ENCODE data around the gene PLPP2.

The PLPP2 gene

DNA sequence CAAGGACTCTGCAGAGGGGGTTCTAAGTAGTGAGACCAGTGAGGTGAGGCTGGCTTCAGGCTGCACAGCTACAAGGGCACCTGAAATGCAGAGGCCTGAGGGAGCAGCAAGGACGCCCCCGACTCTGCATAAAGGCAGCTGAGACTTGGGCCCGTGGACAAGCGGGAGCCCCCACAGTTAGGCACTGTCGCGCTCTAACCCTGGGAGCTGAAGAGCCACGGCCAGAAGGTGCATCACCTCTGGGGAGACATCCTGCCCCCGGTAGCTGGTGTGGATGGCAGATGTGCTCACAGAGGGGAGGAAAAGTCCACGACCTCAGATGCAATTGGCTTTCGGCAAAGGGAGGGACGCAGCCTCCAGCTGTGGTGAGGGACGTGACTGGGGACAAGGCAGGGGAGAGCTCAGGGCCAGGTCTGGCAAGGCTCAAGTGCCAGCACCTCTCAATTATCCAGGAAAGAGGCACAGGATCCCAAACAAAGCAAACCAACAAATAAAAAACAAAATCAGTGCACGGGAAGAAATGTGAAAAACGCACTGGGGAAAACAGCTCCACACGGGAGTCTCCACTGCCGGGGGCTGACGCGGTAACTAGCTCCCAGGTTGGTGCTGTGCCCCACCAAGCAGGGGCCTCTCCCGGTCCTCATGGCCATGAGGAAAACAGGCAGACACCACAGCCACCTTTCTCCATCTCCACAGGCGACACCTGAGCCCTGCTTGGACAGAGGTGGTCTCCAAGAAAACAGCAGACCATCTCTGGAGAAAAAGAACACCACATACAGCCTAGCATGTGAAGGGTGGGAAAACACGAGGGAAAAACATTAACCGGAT is 23.0 kb upstream of the PLPP2 start:
- DNase-seq: no peak

- DNase-seq: no peak
Observed at GRCh38 chr19:313169-313987, 22.2 kb upstream of the PLPP2 start.

DNA sequence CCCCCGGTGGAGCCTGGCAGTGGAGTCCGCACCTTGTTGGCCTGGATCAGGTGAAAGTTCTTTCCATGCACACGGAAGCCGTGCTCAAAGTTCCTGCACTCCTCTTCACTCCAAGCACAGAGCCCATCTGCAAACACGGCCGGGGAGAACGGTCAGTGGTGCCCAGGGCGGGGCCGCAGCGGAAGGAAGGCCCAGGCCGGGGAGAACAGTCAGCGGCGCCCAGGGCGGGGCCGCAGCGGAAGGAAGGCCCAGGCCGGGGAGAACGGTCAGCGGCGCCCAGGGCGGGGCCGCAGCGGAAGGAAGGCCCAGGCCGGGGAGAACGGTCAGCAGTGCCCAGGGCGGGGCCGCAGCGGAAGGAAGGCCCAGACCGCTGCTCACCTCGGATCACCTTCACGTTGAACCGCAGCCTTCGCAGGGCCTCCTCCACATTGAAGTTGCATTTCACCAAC is 20.6 kb upstream of the PLPP2 start:
- no peak for DNase-seq

GRCh38 chr19:310781-311496 is 19.7 kb upstream of the PLPP2 start:
- no peak for DNase-seq

DNA sequence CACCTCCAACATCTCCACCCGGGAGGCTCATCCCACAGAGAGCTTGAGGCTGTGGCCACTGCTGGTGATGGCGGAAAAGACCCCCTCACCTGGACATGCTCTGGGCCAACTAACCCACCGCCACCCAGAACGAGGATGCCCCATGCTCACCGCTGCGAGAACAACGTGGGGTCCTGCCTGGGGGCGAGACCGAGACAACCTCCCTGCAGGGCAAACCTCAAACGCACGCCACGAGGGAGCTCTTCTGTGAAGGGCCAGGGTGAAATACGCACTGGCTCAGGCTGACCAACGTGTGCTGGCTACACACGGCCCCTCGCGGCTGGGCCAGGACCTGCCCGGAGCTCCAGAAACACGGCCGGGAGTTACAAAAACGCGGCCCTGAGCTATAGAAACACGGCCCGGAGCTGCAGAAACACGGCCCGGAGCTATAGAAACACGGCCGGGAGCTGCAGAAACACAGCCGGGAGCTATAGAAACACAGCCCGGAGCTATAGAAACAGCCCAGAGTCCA is 19.0 kb upstream of the PLPP2 start:
- no peak for DNase-seq

- no peak for DNase-seq
Observed at GRCh38 chr19:309206-309565, 18.0 kb upstream of the PLPP2 start.

DNA sequence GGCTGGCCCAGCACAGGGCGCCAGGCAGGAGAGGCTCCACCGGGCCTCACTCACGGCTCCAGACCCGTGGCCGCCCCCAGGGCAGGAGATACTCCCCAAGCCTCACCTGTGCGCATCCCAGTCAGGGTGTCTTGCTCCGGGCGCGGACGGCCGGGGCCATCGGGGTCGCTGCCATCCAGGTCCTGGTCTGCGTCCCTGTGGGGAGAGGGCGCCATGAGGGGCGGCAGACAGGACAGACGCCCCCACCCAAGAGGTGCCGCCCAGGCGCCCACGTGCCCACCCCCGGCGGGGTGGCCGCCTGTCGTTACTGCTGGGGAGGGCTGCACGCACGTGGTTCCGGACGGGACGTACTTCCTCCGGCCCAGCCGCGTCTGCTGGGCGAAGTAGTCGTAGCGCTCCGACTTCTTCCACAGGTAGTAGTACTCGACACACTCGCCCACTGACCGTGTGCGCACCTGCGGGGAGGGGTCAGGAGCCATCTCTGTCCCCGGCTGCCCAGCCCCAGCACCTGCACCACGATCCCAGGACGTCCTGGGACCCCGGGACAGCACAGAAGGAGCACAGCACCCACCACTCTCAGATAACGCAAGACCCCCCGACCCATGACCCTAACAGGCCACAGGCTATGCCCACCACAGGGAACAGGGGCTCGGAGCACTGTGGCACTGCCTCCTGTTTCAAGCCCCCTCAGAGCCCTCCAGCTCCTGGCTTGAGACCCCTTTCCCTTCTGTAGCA is 17.4 kb upstream of the PLPP2 start:
- no peak for DNase-seq

DNA sequence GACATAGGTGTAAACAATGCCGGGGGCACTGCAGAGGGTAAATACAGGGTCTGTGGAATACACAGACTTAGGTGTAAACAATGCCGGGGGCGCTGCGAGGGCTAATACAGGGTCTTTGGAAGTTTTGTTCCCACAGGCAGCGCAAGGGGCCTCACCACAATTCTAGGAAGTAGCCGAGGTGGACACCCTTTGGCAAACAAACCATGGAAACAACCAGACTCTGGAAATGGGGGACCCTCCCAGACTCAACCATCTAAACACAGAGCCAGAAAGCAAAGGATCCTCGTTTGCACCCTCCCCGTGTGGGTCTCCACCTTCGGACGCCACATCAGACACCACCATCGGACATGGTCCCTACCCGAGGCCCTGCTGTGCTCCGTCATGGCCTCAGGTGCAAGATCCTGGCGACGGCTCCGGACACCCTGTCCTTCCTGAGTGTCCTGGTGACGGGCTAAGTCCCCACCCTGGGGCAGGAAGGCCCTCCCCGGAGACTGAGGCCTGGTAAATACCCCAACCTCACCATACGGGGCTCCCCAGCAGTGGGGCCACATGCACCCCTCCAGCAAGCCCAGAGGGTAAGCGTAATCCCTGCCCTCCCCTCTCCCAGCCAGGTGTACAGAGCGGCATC is 16.7 kb upstream of the PLPP2 start:
- no peak for DNase-seq

DNA sequence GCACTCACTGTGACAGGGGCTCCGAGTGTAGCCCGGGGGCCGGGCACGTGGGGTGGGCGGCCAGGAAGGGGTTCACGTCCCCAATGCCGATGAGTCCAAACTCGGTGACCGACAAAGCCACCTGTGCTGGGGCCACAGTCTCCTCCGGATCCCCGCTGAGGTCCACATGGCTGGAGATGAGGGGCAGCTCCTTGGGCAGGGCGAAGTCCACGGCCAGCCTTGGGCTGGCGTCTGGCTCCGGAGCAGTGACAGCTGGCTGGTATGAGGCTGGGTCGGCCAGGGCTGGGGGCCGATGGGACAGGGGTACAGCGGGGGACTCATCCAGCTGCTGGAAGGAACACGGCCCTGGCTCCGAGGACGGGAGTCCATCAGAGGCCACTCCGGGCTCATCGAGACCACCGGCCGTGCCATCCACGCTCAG is 15.9 kb upstream of the PLPP2 start:
- no peak for DNase-seq

DNA sequence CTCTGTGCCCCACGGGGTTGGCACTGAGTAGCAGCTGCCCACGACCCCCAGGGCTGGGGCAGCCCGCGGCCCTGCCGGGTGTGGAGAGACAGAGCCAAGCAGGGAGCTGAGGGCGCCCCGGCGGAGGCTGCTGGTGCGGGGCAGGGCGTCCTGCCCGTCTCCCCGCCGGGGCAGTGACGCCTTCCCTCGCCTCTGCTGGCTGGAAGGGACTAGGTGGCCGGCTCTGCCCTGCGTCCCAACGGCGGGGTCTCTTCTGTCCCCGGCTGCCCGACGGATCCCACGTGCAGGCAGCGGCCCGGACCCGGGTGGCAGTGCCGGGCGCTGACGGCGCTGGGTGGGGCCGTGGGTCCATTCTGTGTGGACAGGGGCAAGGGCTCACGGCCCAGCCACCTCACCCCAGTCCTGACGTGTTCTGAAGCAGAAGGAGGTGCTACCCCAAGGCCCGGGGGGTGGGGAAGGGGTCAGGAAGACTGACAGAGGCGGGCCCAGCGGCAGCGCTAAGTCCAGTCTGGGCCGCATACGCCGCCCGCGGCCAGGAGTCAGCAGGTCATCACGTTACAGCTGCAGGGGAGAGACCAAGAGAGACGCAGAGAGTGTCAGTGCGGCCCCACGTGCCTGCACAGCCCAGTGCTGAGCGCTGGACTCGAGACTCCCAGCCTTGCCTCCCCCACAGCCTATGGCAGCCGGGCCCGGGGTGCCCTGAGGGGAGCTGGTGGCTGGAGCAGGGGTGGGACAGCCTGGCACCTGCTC is 15.1 kb upstream of the PLPP2 start:
- no peak for DNase-seq

GRCh38 chr19:305240-306150 is 14.3 kb upstream of the PLPP2 start:
- no peak for DNase-seq

DNA sequence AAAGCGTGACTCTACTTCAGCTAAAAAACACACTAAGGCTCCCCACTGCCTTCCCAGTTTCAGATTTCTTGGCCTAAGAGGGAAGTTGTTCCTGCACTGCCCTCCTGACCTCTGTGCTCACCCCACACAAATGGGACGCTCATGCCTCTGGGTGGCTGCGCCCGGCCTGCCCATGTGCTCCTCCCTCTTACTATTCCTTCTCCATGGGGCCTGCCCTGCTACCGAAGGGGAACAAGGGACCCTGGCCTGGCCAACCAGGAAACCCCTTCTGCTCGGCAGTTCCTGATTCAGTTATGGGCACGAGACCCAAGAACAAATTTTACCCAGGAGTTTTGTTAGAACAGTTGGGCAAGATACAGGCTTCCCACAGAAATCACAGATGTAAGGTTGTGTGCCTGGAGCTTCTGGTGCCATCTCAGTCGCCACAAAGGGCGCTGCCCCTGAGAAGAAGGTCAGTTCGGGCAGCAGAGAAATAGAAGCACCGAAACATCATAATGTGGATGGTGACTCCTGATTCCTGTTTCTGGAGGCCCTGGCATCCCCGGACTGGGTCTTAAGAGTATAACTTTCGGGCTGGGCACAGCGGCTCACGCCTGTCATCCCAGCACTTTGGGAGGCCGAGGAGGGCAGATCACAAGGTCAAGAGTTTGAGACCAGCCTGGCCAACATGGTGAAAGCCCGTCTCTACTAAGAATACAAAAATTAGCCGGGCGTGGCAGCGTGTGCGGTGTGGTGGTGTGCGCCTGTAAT is 5.4 kb upstream of the PLPP2 start:
- peak; percentile 83 for DNase-seq

GRCh38 chr19:295687-296370 is 4.6 kb upstream of the PLPP2 start:
- no peak for DNase-seq

GRCh38 chr19:294946-295686 is 3.9 kb upstream of the PLPP2 start:
- peak; percentile 40 for DNase-seq

DNA sequence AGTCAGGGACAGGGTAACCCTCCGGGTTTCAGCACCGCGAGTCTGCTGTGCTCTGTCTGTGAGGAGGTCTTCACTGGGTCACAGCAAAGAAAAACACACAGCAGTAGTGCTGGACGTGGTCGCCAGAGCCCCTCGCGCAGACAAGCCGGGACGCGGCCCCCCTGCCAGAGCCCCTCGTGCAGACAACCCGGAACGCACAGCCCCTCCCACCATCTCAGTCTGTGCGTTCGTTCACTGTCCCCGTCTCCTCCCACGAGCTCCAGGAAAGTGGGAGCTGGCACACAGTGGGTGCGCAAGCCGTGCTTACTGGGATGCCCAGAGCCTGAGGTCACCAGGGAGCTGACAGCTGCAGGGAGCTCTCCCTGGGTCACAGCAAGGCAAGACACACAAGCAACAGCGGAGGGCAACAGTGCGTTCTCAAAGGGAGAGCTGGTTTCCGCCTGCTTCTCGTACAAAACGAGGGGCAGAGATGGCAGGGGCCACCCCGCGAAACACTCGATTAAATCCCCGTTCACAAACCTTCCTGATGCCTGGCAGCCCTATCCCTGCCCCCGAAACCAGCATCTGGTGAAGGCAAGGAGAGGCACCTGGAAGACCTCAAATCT is 3.2 kb upstream of the PLPP2 start:
- DNase-seq: no peak

GRCh38 chr19:293436-294110 is 2.4 kb upstream of the PLPP2 start:
- no peak for DNase-seq

GRCh38 chr19:292951-293350 is 1.7 kb upstream of the PLPP2 start:
- no peak for DNase-seq
